Measurements from ENCODE around the gene ZNHIT3.

Gene ZNHIT3

DNA sequence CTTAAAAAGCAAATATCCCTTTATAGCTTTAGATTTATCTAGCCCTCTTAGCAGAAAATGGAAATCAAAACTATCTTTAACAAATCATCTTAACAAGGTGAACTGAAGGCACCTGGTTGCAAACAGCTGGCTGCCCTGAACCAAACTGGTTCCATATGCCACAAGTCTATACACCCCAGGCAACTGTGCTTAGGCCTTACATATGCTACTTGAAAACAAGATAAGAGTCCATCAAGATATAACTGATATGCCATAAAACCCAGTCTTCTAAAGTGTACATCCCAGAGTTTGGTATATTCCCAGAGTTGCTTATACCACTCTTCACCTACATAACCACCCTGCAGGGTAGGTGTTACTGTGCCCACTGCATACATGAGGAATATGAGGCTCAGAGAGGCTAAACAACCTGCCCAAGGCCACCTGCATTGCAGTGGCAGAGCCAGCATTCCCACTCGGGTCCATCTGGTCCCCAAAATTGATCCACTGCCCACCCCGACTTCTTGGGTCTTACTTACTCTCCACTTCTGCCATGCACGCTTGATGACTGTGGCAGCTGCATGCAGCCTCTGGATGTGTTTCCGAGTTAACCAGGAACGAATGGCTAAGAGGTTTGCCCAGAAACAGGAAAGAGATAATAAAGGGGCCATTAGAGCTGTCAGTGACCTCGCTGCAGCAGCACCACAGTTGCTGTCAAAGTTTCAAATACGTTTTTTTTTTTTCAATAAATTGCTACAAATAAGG lies 12.2 kb downstream of the ZNHIT3 start:
- Histone ChIP-seq H4K20me1 (ENCODE audit: insufficient read depth) (no peaks in the 10 kb centered on the region), H3K36me3 (ENCODE audit: insufficient read depth) (no peaks in the 10 kb centered on the region)

DNA sequence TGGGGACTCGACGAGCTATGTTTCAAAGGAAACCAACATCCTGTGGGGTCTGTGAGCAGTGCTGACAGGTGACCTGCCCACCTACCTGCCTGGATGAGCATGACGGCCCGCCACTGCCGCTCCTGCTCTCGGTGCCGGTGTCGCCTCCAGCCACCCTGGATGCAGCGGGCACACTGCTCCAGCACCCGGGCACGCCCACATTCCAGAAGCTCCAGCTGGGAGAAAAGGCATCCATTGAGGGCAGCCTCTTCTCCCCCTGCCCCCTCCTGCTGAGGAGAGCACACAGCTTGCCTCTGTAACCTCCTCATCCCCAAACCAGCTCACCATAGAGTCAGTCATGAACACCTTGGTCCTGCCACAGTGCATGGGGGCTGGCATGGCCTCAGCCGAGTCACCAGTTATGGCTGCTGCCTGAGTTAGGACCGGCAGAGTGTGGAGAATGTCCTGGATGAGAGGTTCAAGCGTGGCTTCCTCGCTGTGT lies 14.3 kb downstream of the ZNHIT3 start:
- Histone ChIP-seq H3K27ac (no peak overlapping the region), H3K79me2 (ENCODE audit: insufficient read depth, low read depth) (no peaks in the 10 kb centered on the region), H2AFZ (ENCODE audit: low read depth) (no peak overlapping the region), H3K36me3 (ENCODE audit: insufficient read depth) (no peaks in the 10 kb centered on the region), H4K20me1 (ENCODE audit: insufficient read depth) (no peaks in the 10 kb centered on the region), H3K4me1 (ENCODE audit: low read depth, poor library complexity, severe bottlenecking) (no peaks in the 10 kb centered on the region), H3K27me3 (ENCODE audit: insufficient read depth, low read depth) (no peaks in the 10 kb centered on the region), H3K4me2 (no peak overlapping the region), H3K9ac (no peak overlapping the region), H3K4me3 (IDR thresholded peaks at IDR 0.05; ENCODE audit: insufficient read depth, low read depth, low read length) (no peak overlapping the region)
- TF ChIP-seq, protein P1, sequence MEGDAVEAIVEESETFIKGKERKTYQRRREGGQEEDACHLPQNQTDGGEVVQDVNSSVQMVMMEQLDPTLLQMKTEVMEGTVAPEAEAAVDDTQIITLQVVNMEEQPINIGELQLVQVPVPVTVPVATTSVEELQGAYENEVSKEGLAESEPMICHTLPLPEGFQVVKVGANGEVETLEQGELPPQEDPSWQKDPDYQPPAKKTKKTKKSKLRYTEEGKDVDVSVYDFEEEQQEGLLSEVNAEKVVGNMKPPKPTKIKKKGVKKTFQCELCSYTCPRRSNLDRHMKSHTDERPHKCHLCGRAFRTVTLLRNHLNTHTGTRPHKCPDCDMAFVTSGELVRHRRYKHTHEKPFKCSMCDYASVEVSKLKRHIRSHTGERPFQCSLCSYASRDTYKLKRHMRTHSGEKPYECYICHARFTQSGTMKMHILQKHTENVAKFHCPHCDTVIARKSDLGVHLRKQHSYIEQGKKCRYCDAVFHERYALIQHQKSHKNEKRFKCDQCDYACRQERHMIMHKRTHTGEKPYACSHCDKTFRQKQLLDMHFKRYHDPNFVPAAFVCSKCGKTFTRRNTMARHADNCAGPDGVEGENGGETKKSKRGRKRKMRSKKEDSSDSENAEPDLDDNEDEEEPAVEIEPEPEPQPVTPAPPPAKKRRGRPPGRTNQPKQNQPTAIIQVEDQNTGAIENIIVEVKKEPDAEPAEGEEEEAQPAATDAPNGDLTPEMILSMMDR (conservative IDR thresholded peaks at IDR 0.05; ENCODE audit: low read depth, low read length), result no peak

More for the DNA sequence above, 12.2 kb downstream of the ZNHIT3 start:
- no peak overlapping the region for H3K27ac ChIP-seq
- H3K9ac ChIP-seq, result no peak overlapping the region
- H3K4me1 ChIP-seq (ENCODE audit: low read depth, poor library complexity, severe bottlenecking), result no peaks in the 10 kb centered on the region
- no peaks in the 10 kb centered on the region for H3K79me2 ChIP-seq (ENCODE audit: insufficient read depth, low read depth)
- no peaks in the 10 kb centered on the region for H3K27me3 ChIP-seq (ENCODE audit: insufficient read depth, low read depth)
- no peak overlapping the region for H2AFZ ChIP-seq (ENCODE audit: low read depth)
- H3K4me2 ChIP-seq, result no peak overlapping the region
- no peak overlapping the region for H3K4me3 ChIP-seq (IDR thresholded peaks at IDR 0.05; ENCODE audit: insufficient read depth, low read depth, low read length)
- TF ChIP-seq, protein P1 (conservative IDR thresholded peaks at IDR 0.05; ENCODE audit: low read depth, low read length), result no peak

DNA sequence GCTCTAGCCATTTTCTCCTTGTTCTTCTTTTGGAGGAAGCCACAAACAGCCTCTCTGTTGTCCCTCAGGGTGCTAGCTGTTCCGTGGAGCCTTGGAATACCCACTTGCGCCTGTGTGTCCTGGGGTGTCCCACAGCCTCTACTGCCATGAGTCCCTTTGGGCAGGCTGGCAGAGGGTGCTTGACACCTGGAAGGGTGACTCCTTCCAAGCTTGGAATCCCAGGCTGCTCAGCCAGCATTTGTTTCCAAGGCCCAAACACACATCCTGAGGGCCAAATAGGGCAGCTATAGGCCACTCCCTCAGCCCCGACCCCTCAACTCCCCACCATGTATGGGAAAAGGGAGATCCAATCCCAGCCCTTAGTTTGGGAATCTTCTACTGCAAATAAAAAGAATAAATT lies 14.9 kb downstream of the ZNHIT3 start:
- no peaks in the 10 kb centered on the region for H3K36me3 ChIP-seq (ENCODE audit: insufficient read depth)
- H3K27ac ChIP-seq, result no peak overlapping the region
- no peak overlapping the region for H3K4me3 ChIP-seq (IDR thresholded peaks at IDR 0.05; ENCODE audit: insufficient read depth, low read depth, low read length)
- no peak overlapping the region for H2AFZ ChIP-seq (ENCODE audit: low read depth)
- H3K79me2 ChIP-seq (ENCODE audit: insufficient read depth, low read depth), result no peaks in the 10 kb centered on the region
- no peaks in the 10 kb centered on the region for H3K27me3 ChIP-seq (ENCODE audit: insufficient read depth, low read depth)
- no peak overlapping the region for H3K4me2 ChIP-seq
- no peaks in the 10 kb centered on the region for H4K20me1 ChIP-seq (ENCODE audit: insufficient read depth)
- H3K4me1 ChIP-seq (ENCODE audit: low read depth, poor library complexity, severe bottlenecking), result no peaks in the 10 kb centered on the region
- TF ChIP-seq, protein P1 (conservative IDR thresholded peaks at IDR 0.05; ENCODE audit: low read depth, low read length), result no peak
- no peak overlapping the region for H3K9ac ChIP-seq

DNA sequence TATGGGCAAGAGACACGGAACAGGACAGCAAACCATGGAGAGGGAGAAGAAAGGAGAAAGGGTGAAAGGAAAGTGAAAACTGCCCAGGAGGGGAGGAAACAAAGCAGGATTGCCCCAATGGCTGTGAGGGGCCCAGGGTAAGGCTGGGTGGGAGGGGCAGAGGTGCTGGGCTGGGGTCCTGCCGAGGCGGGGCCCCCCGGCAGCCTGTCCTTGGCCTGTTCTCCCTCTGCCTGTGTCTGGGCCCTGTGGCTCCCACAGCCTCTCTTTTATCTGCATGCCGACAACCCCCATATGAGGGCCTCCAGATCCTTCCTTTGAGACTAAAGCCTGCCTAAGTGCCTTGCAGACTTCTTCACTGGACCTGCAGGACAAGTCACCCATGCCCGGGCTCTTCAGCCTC lies 15.5 kb downstream of the ZNHIT3 start:
- no peak overlapping the region for H3K4me2 ChIP-seq
- H3K27me3 ChIP-seq (ENCODE audit: insufficient read depth, low read depth), result no peaks in the 10 kb centered on the region
- H4K20me1 ChIP-seq (ENCODE audit: insufficient read depth), result no peaks in the 10 kb centered on the region
- TF ChIP-seq, protein P1 (conservative IDR thresholded peaks at IDR 0.05; ENCODE audit: low read depth, low read length), result no peak
- H3K36me3 ChIP-seq (ENCODE audit: insufficient read depth), result no peaks in the 10 kb centered on the region
- no peaks in the 10 kb centered on the region for H3K79me2 ChIP-seq (ENCODE audit: insufficient read depth, low read depth)
- H3K9ac ChIP-seq, result no peak overlapping the region
- H2AFZ ChIP-seq (ENCODE audit: low read depth), result no peak overlapping the region
- H3K4me3 ChIP-seq (IDR thresholded peaks at IDR 0.05; ENCODE audit: insufficient read depth, low read depth, low read length), result no peak overlapping the region
- H3K27ac ChIP-seq, result no peak overlapping the region
- H3K4me1 ChIP-seq (ENCODE audit: low read depth, poor library complexity, severe bottlenecking), result no peaks in the 10 kb centered on the region
